Body of pancreas (tissue), 4 donors: ENCODE results near the gene POP4. TPM values are rescaled to one million over a fixed set of nuclear protein-coding genes. Genes with fewer than 3 reads are reported as not detected.

Experiments used
- ATAC-seq: fragments of 150-250 bp; one replicate; pipeline ENCODE4 v1.9.1; 2016
- DNase-seq, 4 donors: peaks; one replicate each; pipeline ENCODE4 v3.0.0-alpha.2; 2019
- H3K27ac ChIP-seq, 4 donors: fragments of 200-600 bp; sonication (generic); 1 replicate in 3 of 4; 2 replicates in 1 of 4; pipeline versions ENCODE4 v1.5.1 to v1.6.1; 2016 to 2019; ENCODE audit warnings: mild to moderate bottlenecking in 1 of 4, mixed read lengths in 1 of 4, moderate library complexity in 1 of 4
- H3K27me3 ChIP-seq, 2 donors: fragments of 200-600 bp; sonication (generic); one replicate each; pipeline ENCODE4 v1.6.0; 2016; ENCODE audit warnings: mild to moderate bottlenecking in 1 of 2
- H3K36me3 ChIP-seq, 2 donors: fragments of 200-600 bp; sonication (generic); replicated peaks in 1 of 2; 2 replicates each; pipeline ENCODE4 v1.5.1; 2016; ENCODE audit warnings: low read depth in 2 of 2; ENCODE audit not compliant: insufficient read depth in 1 of 2
- H3K4me1 ChIP-seq: fragments of 200-600 bp; sonication (generic); one replicate; pipeline ENCODE4 v1.6.0; 2016
- H3K4me3 ChIP-seq, 2 donors: fragments of 200-600 bp; sonication (generic); 1 replicate in 1 of 2; 2 replicates in 1 of 2; pipeline ENCODE4 v1.5.1; 2016 to 2019
- H3K9me3 ChIP-seq, 3 donors: fragments of 200-600 bp; sonication (generic); 1 replicate in 2 of 3; 2 replicates in 1 of 3; pipeline ENCODE4 v1.5.1; 2016
- POLR2A ChIP-seq, 3 donors: fragments of 450-650 bp; IDR thresholded peaks; one replicate each; pipeline ENCODE4 v1.6.1; 2016; ENCODE audit warnings: antibody characterized with exemption in 3 of 3, mild to moderate bottlenecking in 2 of 3
- WGBS, 2 donors: methylation state at CpG; one replicate each; pipeline ENCODE4 v1.1.5; 2017; 5-methylcytosine and 5-hydroxymethylcytosine counted together
- intact Hi-C: fragments of 100-400 bp; cut with DNase I; formaldehyde crosslinking; loops from one replicate; pipeline ENCODE4 v1.15.1; 2023
- total RNA-seq, 2 donors: library from RNA; depleted of rRNA; stranded (reverse); fragments of >200 nt; gene quantifications; one replicate each; pipeline ENCODE4 v1.1.0, GENCODE V29; 2016
- TF ChIP-seq, protein P1 (sequence below), 7 experiments: fragments of 450-650 bp in 4 of 7; fragments of 200-600 bp in 3 of 7; sonication (generic) in 3 of 7; IDR thresholded peaks; one replicate each; pipeline ENCODE4 v1.5.1; 2016 to 2019; ENCODE audit warnings: antibody characterized with exemption in 7 of 7

The POP4 gene
- total RNA-seq, 2 donors from 2014 or later: 12.2 to 51.6 TPM

GRCh38 chr19:29635963-29636362 is 29.9 kb downstream of the POP4 start:
- Histone ChIP-seq H3K36me3 (no peaks in the 10 kb centered on the region), H3K27ac (no peak overlapping the region), H3K9me3 (no peaks in the 10 kb centered on the region), H3K27me3 (no peaks in the 10 kb centered on the region), H3K4me1 (no peaks in the 10 kb centered on the region), H3K4me3 (no peak overlapping the region)
- TF ChIP-seq, protein P1, sequence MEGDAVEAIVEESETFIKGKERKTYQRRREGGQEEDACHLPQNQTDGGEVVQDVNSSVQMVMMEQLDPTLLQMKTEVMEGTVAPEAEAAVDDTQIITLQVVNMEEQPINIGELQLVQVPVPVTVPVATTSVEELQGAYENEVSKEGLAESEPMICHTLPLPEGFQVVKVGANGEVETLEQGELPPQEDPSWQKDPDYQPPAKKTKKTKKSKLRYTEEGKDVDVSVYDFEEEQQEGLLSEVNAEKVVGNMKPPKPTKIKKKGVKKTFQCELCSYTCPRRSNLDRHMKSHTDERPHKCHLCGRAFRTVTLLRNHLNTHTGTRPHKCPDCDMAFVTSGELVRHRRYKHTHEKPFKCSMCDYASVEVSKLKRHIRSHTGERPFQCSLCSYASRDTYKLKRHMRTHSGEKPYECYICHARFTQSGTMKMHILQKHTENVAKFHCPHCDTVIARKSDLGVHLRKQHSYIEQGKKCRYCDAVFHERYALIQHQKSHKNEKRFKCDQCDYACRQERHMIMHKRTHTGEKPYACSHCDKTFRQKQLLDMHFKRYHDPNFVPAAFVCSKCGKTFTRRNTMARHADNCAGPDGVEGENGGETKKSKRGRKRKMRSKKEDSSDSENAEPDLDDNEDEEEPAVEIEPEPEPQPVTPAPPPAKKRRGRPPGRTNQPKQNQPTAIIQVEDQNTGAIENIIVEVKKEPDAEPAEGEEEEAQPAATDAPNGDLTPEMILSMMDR (IDR thresholded peaks at IDR 0.05): no peak
- TF ChIP-seq POLR2A (IDR thresholded peaks at IDR 0.05): no peak
- 68 to 80% methylated on average over 6 of the region's 6 CpGs for WGBS, 2 donors
- DNase-seq (no peak), ATAC-seq (no peak)
- intact Hi-C loops: no loop called here

- intact Hi-C loops: no loop called here
- whole genome bisulfite sequencing, 2 donors: 69 to 70% methylated on average over 11 to 12 of the region's 12 CpGs
- no peaks in the 10 kb centered on the region for H3K4me1 ChIP-seq
- no peak overlapping the region for H3K4me3 ChIP-seq
- no peaks in the 10 kb centered on the region for H3K9me3 ChIP-seq
- ATAC-seq: no peak
- H3K27ac ChIP-seq: no peak overlapping the region
- H3K27me3 ChIP-seq: no peaks in the 10 kb centered on the region
- DNase-seq: no peak
- no peak for TF ChIP-seq POLR2A (IDR thresholded peaks at IDR 0.05)
- TF ChIP-seq, protein P1 (IDR thresholded peaks at IDR 0.05): no peak
- H3K36me3 ChIP-seq: no peaks in the 10 kb centered on the region
Measured at GRCh38 chr19:29636553-29637360, 30.7 kb downstream of the POP4 start.

DNA sequence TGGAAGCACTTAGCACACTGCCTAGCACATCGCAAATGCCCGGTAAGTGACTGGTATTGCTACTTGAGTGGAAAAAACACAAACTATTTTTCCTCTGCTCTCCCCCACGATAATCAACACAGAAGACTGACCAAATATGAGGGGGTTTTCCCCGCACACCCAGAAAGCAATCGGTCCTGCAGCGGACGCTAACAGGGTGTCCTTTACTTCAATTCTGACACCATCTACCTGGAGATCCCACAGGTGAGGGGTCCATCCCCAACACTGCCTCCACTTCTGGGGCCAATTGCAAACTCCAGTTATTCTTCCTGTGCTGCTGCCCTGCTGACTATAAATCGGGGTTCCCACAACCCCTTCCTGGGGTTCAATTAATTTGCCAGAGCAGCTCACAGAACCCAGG is 33.0 kb downstream of the POP4 start:
- 75 to 78% methylated on average over 8 of the region's 8 CpGs for WGBS, 2 donors
- Histone ChIP-seq H3K27me3 (no peaks in the 10 kb centered on the region), H3K9me3 (no peaks in the 10 kb centered on the region), H3K4me1 (no peaks in the 10 kb centered on the region), H3K36me3 (no peaks in the 10 kb centered on the region), H3K27ac (no peak overlapping the region), H3K4me3 (no peak overlapping the region)
- intact Hi-C loops: no loop called here
- no peak for ATAC-seq
- DNase-seq: no peak
- TF ChIP-seq, protein P1 (IDR thresholded peaks at IDR 0.05): no peak
- TF ChIP-seq POLR2A (IDR thresholded peaks at IDR 0.05): no peak

DNA sequence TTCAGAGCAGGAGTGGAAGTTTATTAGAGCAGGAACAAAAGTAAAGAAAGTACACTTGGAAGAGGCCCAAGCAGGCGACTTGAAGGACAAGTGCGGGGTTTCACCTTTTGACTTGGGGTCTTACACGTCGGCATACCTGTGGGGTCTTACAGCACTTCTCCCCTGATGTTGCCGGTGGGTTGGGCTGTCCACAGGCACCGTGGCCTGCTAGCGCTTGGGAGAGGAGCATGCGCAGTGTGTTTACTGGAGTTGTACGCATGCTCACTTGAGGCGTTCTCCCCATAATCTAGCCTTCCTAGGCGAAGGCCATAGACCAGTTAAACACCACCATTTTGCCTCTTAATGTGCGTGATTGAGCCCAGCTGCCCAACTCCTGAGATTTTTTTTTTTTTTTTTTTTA is 34.1 kb downstream of the POP4 start:
- Histone ChIP-seq H3K36me3 (no peaks in the 10 kb centered on the region), H3K27me3 (no peaks in the 10 kb centered on the region), H3K4me3 (no peak overlapping the region), H3K9me3 (no peaks in the 10 kb centered on the region), H3K27ac (no peak overlapping the region), H3K4me1 (no peaks in the 10 kb centered on the region)
- TF ChIP-seq POLR2A (IDR thresholded peaks at IDR 0.05): no peak
- ATAC-seq: no peak
- 80 to 85% methylated on average over 9 to 12 of the region's 12 CpGs for WGBS, 2 donors
- intact Hi-C loops: no loop called here
- DNase-seq: no peak

DNA sequence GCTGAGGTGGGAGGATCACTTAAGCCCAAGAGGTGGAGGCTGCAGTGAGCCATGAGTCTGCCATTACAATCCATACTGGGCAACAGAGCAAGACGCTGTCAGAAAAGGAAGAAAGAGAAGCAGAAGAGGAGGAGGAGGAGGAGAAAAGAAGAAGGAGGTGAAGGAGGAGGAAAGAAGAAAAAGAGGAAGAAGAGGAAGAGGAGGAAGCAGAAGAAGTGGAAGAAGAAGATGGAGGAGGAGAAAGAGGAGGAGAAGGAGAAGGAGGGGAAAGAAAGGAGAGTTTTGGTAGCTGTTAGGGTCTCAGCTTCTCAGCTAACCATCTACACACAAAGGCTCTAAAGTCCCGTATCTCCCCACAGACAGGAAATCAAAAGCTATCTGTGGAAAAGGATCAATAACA is 35.5 kb downstream of the POP4 start:
- peaks cover 12% of the 10 kb centered on the region for H3K4me1 ChIP-seq
- DNase-seq (no peak), ATAC-seq (no peak)
- H3K27ac ChIP-seq: no peak overlapping the region
- no peaks in the 10 kb centered on the region for H3K36me3 ChIP-seq
- TF ChIP-seq POLR2A (IDR thresholded peaks at IDR 0.05): no peak
- TF ChIP-seq, protein P1 (IDR thresholded peaks at IDR 0.05): no peak
- H3K4me3 ChIP-seq: no peak overlapping the region
- WGBS, 2 donors: 59 to 78% methylated on average over 2 of the region's 2 CpGs
- no peaks in the 10 kb centered on the region for H3K27me3 ChIP-seq
- H3K9me3 ChIP-seq: no peaks in the 10 kb centered on the region
- intact Hi-C loops: no loop called here
